ENCODE measurements around the gene CLSTN1. TPM values are rescaled to one million over a fixed set of nuclear protein-coding genes. Genes with fewer than 3 reads are reported as not detected.
A peak's percentile ranks its signal among the peaks of the same experiment; 100 is the strongest.
"Not testable (repeated sequence)": the region's sequence is repeated elsewhere in the genome, so short reads cannot be mapped to it uniquely, and the experiment has no call there.

CLSTN1 gene
- total RNA-seq, 1 donor from 2014 or later: 72.0 TPM

GRCh38 chr1:9760824-9761223 lies 62.9 kb downstream of the CLSTN1 start:
- no peak for DNase-seq

GRCh38 chr1:9759939-9760338 lies 63.8 kb downstream of the CLSTN1 start:
- DNase-seq: no peak

- no peak for DNase-seq
Measured at GRCh38 chr1:9758559-9759121, 65.1 kb downstream of the CLSTN1 start.

GRCh38 chr1:9755441-9755995 lies 68.2 kb downstream of the CLSTN1 start:
- peak; percentile 37 for DNase-seq

GRCh38 chr1:9753121-9753531 lies 70.6 kb downstream of the CLSTN1 start:
- DNase-seq: peak; percentile 83

GRCh38 chr1:9751971-9752370 lies 71.8 kb downstream of the CLSTN1 start:
- DNase-seq: no peak

GRCh38 chr1:9749361-9749760 lies 74.4 kb downstream of the CLSTN1 start:
- no peak for DNase-seq

GRCh38 chr1:9748391-9748790 lies 75.4 kb downstream of the CLSTN1 start:
- not testable (repeated sequence) for DNase-seq

- DNase-seq: no peak
Measured at GRCh38 chr1:9746651-9747050, 77.1 kb downstream of the CLSTN1 start.

- no peak for DNase-seq
Measured at GRCh38 chr1:9746211-9746610, 77.6 kb downstream of the CLSTN1 start.

GRCh38 chr1:9744106-9744799 lies 79.5 kb downstream of the CLSTN1 start:
- no peak for DNase-seq

GRCh38 chr1:9737671-9738070 lies 86.1 kb downstream of the CLSTN1 start:
- DNase-seq: no peak

GRCh38 chr1:9737057-9737456 lies 86.7 kb downstream of the CLSTN1 start:
- no peak for DNase-seq

GRCh38 chr1:9736241-9736640 lies 87.5 kb downstream of the CLSTN1 start:
- DNase-seq: no peak

- no peak for DNase-seq
Measured at GRCh38 chr1:9735800-9736199, 88.0 kb downstream of the CLSTN1 start.

GRCh38 chr1:9733160-9733789 lies 90.5 kb downstream of the CLSTN1 start:
- DNase-seq: no peak

- no peak for DNase-seq
Measured at GRCh38 chr1:9732123-9732971, 91.4 kb downstream of the CLSTN1 start.

- no peak for DNase-seq
Measured at GRCh38 chr1:9731561-9731960, 92.2 kb downstream of the CLSTN1 start.

GRCh38 chr1:9731051-9731537 lies 92.7 kb downstream of the CLSTN1 start:
- DNase-seq: no peak

GRCh38 chr1:9730096-9730901 lies 93.5 kb downstream of the CLSTN1 start:
- no peak for DNase-seq

- no peak for DNase-seq
Measured at GRCh38 chr1:9729523-9729922, 94.2 kb downstream of the CLSTN1 start.

Data from dermis blood vessel endothelial cell (primary cell).